Measurements from ENCODE around the gene DNAH14.
"Not testable (repeated sequence)": the region's sequence is repeated elsewhere in the genome, so short reads cannot be mapped to it uniquely, and the experiment has no call there.

Gene DNAH14

DNA sequence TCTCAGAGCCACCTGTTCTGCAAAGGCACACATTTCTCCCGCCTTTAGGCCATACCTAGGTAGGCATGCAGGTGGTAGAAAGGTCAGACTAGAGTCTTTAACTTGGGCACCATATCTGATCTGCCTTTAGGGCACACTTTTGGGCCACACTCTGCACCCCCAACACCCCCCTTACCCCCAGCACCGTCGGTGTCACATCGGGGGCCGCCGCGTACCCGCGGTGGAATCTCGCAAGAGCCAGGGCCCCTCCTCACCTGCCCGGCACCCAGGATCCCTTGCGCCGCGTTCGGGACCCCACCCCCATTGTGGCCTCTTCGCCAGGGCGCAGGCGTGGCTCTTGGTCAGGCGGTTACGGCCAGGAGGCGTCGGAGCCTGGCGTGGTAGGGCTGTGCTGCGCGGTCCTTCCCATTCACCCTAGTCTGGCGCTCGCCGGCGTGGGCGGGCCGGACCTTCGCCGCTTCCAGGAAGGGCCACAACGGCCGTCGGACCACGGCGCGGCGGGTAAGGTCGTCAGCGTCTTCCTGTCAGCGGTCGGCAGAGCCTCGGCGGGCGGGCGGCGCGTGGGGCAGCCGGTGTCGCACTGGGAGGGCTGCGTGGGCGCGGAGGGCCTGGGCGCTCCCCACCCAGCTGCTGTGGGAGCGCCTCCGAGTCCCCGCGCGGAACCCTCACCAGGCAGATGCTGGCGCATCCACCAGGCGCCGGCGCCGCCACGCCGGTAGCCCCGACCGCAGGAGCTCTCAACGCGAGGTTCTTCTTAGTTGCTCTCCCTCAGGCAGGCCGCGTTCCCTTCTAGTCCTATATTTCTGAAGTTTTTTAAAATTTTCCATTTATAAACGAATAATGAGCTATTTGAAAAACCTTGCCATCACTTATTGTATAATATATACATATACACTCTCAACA lies at the start of gene DNAH14:
Gene DNAH14, plus strand, starts transcription at position 341 of the 903 bp plus-strand sequence. CDS start 23,028 bp downstream, outside the sequence.
- peak; percentile 90 for DNase-seq (ENCODE audit: low spot score)

DNA sequence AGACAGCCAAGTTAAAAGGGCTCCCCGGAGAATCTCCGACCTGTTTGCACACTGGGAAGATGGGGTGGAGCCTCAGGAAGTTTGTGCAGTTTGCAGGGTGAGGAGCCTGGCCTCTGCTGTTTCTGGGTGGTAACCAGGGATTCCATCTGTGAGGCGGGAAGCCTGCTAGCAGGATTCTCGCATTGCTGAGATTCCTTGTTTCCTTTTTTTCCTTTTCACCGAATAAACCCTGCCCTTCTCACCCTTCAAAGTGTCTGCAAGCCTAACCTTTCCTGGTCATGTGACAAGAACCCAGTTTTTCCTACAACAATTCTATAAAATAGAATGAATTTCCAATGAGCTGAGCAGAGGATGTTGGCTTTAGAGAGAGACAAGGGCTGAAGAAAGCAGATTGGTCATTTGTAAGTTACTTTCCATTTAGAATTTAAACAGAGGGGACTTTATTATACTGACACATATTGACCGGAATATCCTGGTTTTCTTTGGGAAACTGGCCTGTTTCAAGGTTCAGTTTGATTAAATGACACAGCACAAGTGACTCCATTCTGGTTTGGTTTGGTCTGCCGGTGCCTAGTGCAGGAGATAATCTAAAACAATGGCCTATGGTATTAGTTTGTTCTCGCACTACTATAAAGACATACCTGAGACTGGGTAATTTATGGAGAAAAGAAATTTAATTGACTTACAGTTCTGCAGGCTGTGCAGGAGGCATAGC lies 48.7 kb upstream of the DNAH14 start:
- DNase-seq (ENCODE audit: low spot score) = no peak

DNA sequence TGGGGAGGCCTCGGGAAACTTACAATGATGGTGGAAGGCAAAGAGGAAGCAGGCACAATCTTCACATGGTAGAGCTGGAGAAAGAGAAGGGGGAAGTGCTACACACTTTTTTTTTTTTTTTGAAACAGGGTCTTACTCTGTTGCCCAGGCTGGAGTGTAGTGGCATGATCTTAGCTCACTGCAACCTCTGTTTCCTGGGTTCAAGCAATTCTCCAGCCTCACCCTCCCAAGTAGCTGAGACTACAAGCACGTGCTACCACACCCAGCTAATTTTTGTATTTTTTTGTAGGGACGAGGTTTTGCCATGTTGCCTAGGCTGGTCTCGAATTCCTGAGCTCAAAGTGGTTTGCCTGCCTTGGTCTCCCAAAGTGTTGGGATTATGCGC lies 48.2 kb upstream of the DNAH14 start:
- not testable (repeated sequence) for DNase-seq (ENCODE audit: low spot score)

DNA sequence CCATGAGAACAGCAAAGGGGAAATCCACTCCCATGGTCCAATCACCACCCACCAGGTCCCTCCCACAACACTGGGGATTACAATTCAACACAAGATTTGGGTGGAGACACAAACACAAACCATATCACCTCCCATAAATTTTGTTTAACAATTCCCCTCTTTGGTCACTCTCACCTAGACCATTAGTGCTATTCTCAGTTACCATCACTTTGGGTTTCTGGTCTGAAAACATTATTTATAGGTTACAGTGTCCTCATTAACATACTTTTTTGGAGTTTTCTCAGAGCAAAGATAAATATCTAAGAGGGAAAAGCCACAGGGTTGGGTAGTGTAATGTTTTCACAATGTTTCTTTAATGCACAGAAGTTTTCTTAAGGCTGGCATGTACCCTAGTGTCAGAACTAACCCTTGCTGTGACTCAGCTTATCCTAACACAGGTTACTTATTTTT lies 47.7 kb upstream of the DNAH14 start:
- DNase-seq (ENCODE audit: low spot score) = no peak

DNA sequence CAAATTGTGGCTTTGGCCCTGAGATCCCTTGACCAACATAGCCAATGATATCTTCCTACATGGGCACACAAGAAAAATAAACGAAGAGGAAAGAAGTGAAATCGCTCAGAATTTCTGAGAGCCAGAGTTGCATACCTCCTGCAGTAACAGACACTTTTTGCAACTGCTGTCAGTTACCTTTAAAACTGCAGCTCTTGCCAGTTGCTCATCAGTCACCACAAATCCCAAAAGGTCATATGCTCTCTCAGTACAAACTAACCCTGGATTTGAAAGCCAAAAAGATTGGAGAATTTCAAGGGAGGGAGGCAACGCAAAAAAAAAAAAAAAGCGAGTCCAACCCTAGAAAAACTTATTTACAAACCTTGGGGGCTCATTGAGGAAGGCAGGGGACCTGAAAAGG lies 47.2 kb upstream of the DNAH14 start:
- DNase-seq (ENCODE audit: low spot score) = no peak

DNA sequence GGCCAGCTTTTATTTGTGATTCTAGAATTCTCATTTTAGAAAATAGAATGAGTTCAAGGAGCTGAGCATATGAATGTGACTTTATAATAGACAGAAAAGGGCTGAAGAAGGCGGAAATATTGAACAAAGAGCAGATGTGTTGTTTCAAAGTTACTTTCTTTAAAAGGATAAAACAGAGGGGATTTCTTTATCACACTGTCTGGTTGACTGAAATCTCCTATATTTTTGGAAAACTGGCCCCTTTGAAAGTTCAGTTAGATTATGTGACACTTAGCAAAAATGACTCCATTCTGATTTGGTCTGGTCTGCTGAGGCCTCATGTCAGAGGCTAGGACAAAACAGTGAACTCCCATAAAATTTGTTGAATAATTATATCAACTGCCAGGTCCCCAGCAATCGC lies 46.4 kb upstream of the DNAH14 start:
- DNase-seq (ENCODE audit: low spot score) = no peak

DNA sequence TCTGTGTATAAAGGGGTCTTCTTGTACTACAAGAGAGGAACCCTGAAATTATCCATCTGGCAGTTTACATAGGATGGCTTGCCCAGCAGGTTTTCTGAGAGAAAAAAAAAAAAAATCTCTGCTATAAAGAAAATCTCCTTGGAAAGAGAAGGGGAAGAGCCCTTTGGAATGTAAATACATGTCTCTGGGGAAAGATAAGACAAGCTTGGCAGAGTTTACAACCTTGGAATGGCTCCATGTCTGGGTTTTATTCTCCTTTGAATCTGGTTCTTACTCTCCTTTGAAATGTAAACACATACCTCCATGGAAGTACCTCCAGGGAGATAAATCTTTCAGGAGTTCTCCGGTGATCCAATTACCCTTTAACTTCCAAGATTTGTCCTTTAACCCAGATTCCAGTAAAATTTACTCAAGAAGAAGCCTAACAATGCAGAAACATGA lies 45.1 kb upstream of the DNAH14 start:
- peak; percentile 20 for DNase-seq (ENCODE audit: low spot score)

DNA sequence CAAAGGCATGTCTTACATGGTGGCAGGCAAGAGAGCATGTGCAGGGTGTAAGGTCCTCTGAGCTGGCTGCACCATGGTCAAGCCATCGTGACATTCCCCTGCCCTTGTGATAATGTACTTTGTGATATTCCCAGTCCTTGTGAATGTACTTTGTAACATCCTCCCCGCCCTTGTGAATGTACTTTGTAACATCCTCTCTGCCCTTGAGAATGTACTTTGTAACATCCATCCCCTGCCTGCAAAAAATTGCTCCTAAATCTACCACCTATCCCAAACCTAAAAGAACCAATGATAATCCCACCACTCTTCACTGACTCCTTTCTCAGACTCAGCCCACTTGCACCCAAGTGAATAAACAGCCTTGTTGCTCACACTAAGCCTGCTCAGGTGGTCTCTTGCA lies 44.1 kb upstream of the DNAH14 start:
- not testable (repeated sequence) for DNase-seq (ENCODE audit: low spot score)

DNA sequence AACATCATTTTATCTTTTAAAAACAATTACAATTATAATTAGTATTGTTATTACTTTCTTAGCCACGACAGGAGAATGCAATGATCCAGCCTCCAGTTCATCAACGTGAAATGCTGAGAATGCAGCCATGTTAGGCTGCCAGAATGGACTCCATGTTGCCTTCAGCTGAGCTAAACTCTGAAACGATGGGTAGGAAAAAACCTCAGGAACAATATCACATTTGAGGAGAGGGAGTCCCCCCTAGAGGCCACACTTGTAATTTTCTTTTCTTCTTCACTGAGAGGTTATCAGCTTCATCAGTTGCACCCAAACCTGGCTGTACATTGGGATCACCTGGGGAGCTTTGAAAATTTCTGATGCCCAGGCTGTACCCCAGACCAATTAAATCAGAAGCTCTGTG lies 34.6 kb upstream of the DNAH14 start:
- peak; percentile 48 for DNase-seq (ENCODE audit: low spot score)

DNA sequence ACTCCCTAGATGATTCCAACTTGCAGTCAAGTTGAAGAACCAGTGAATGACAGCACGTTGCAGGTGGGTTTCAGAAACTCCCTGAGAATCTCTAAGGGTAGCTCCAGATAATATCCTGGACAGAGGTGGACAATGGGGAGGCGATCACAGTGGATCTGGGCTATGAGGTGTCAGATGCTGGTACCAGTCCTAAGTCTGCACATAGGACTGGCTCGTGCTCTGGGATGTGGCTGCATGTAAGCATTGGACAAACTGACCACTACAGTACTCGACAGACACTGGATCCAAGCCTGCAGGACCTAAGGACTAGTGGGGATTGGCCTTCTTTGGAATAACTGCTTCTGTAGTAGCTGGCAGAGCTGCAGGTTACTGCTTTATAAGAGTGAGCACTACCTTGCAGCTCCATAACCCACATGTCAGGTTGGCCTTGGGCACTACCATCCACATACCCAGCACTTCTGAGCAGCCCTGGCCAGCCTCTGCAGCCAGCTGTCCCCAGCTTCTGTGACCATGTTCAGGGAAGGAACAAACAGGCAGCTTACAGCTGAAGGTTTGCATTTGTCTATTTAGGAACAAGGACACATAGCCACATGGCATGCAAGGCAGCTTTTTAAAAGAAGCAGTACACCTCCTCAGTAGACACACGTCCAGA lies 33.2 kb upstream of the DNAH14 start:
- DNase-seq (ENCODE audit: low spot score) = no peak

DNA sequence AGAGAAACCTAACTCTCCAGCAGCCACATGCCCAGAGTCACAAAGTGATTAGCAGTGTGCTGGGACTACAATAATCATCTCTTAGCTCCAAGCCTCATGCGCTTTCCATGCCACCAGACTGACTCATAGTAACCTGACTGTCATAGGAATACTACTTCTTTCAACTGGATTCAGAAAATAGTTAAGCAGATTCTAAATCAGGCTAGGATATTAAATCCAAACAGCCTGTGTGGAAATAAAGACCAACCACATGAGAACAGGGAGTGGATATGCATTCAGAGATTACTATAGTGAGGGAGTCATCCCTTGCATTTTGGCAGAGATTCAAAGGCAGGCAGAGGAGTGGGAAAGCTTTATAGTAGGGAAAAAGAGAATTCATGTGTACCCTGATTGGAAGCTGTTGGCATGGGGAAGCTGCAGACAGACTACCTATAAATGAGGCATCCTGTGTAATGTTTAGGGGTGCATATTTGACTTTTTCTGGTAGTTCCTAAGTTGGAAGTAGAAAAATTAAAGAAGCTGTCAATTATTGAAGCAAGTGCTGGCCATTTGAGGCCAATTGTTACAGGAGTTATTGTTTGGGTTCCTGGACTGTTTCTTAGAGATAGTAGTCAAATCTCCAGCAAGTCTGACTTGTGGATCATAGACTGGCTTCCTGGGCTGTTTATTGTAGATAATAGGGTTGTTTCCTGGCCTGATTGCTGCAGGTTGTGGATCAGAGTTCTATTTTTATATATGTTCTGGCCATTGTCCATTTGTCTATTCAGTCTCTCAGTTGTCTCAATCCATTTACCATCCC lies 31.7 kb upstream of the DNAH14 start:
- no peak for DNase-seq (ENCODE audit: low spot score)

DNA sequence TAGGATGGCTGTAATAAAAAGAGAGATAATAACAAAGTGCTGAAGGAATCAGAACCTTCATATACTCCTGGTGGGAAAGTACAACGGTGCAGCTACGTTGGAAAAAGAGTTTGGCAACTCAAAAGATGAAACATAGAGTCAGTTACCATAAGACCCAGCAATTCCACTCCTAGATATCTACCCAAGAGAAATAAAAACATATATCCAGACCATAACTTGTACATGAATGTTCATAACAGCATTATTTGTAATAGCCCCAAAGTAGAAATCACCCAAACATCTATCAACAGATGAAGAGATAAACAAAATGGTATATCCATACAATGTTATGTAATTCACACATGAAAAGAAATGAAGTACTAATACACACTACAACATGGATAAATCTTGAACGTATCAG lies 30.5 kb upstream of the DNAH14 start:
- DNase-seq (ENCODE audit: low spot score) = no peak

DNA sequence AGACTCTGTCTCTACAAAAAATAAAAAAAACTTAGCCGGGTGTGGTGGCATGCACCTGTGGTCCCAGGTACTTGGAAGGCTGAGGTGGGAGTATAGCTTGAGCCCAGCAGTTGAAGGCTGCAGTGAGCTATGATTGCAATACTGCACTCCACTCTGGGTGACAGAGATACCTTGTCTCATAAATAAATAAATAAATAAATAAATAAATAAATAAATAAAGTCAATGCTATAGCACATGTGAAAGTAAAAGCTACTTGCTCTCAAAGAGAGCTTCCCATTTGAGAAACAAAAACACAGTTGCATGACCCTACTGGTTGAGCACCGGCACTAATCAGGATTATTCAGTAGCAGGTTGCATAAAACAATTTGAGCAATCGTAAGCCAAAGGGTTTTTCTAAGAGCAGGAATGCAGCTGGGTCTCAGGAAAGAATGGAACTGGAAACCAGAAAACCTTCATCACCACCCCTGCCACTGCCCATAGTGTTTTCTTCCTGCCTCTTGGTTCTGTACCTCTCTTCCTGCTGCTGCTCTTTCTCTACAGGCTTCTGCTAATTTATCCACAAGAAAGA lies 29.3 kb upstream of the DNAH14 start:
- no peak for DNase-seq (ENCODE audit: low spot score)

DNA sequence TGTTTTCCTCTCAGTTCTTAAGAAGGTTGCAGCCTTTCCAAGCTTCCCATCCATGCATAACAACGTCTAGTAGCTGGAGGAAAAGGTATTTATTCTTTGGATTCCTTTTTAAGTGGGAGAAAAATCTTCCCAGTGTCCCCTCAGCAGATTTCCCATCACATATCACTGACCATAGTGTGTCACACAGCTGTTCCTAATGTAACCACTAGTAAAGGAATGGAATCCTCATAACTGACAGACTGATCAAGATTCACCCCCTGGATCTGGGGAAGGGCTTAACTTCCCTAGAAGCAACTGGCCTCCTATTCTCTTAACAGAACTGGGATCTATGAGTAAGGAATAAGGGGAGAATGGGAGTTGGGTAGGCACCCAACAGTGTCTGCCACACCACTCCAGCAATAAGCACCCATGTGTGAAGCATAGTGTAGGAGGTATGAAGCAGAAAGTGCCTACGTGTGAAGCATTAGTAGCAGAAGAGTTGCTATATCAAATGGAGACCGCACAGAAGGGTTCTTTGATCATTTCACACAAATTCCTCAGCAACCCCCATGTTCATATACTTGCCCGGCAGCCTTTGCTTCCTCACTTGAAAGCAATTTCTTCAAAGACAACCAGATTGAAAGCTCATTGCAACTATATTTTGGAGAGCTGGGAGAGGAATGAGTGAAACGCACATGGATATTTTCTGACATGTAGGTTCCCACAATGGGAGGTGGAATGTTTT lies 28.2 kb upstream of the DNAH14 start:
- DNase-seq (ENCODE audit: low spot score) = no peak

DNA sequence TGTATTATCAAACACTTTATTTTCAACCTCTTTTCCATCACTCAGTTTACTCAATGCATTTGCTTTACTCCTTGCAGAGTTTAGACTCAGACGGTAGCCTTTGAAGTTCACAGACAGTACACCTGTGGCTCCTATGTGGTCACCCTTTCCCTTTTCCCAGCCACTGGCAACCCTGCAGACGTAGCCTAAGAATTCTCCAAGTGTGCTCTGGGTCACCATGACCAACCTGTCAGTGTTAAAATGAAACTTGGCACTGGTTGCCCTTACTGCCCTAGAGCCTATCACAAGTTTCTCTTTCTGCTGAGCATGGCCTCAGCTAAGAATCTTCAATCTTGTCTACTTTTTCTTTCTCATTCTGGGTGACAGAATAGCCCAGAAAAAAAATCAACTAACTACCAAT lies 25.5 kb upstream of the DNAH14 start:
- no peak for DNase-seq (ENCODE audit: low spot score)

DNA sequence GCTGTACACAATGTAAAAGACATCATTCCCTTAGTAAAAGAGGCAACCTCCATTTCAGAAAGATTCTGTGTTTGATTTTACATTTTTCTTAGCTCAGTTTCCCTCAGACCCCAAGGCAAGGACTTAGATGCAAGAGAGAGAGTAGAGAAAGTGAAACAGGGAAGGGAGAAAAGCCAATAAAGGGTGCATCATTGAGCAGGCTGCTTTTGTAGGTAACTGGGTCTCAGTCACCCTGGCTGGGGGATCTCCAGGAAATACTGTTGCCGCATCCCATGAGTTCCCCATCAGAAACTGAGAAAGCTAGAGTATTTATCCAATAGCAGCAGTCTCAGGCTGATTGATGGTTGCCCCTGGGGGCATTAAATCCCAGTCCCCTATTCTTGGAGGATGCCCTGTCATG lies 23.1 kb upstream of the DNAH14 start:
- no peak for DNase-seq (ENCODE audit: low spot score)

DNA sequence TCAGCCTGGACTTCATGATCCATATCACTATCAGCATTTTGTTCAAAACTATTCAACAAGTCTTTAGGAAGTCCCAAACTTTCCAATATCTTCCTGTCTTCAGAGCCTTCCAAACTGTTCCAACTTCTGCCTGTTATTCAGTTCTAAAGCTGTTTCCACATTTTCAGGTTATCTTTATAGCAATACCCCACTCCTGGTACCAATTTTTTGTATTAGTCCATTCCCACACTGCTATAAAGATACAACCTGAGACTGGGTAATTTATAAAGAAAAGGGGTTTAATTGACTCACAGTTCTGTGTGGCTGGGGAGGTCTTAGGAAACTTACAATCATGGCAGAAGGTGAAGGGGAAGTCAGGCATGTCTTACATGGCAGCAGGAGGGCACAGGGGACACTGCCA lies 18.3 kb upstream of the DNAH14 start:
- DNase-seq (ENCODE audit: low spot score) = no peak

DNA sequence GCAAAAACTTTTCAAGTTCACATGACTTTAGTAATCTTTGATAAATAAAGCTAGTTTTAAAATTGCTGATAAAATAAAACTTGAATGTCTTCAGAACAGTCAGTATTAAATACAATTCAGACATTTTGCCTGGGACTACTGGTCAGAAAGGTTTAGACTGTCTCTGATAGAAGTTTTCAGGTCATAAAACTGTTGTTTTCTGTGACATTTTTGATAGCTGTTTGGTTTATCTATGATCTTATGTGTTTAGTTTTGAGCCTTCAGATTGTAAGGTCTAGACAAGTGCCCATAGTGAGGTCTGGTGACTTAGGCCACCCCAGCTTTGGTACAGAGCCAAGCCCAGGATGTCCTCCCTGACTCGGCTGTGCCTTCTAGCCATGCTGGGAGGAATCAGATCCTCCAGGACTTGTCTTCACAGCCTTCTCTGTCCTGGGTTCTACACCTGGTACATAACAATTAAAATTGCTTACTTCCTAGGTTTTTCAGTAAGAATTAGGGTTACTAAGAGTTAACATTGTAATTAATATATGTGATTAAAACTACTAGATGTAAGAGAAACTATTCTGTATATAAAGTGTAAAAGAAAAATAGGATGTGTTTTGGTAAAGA lies 15.1 kb upstream of the DNAH14 start:
- no peak for DNase-seq (ENCODE audit: low spot score)

DNA sequence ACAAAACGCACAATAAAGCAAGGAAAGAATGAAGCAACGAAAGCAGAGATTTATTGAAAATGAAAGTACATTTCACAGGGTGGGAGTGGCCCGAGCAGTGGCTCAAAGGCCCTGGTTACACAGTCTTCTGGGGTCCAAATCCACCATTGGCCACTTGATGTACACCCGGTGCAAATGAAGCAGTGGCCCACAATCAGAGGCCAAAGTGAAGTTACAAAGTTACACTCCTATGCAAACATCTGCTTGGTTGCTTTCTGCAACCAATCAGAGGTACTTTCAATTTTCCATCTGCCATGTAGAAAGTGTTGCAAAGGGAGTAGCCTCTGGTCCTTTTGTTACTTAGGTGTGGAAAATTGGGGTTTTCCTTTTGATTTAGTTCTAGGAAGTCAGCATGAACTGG lies 10.0 kb upstream of the DNAH14 start:
- no peak for DNase-seq (ENCODE audit: low spot score)

DNA sequence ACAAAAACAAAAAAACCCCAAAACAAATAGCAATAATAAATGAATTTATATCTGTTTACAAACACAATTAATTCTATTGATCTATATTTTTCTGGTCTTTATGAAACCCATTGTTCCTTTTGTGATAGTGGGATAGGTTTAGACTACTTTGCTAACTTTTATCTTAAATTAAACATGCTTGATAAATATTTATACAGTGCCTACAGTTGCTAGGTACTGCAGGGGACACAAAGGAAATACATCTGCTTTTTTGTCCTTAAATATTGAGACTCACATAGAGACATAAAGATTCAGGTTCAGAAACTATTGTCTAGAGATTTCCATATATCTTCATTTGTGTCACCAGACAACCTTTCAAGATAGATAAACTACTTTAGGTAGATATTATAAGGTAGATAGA lies 8.5 kb upstream of the DNAH14 start:
- DNase-seq (ENCODE audit: low spot score) = no peak
